Kasumi-1 (cell line): ENCODE data around the gene ATP6V1B1.
A peak's percentile ranks its signal among the peaks of the same experiment; 100 is the strongest.

ENCODE experiments used
- DNase-seq, 2 experiments: peaks; one replicate each; lab custom pipeline; 2025; lab: John Stamatoyannopoulos, UW

Gene ATP6V1B1

DNA sequence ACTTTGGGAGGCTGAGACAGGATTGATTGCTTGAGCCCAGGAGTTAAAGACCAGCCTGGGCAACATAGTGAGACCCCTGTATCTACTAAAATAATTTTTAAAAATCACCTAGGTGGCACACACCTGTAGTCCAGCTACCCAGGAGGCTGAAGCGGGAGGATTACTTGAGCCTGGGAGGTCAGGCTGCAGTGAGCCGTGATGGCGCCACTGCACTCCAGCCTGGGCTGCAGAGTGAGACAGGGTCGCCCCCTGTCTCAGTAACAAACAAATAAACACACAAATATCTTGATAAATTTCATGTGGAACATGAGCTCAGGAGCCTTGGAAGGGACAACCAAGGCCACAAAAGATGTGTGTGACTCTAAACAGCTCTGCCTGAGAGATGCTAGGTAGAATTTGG, 31.0 kb downstream of the ATP6V1B1 start:
- DNase-seq: no peak

DNA sequence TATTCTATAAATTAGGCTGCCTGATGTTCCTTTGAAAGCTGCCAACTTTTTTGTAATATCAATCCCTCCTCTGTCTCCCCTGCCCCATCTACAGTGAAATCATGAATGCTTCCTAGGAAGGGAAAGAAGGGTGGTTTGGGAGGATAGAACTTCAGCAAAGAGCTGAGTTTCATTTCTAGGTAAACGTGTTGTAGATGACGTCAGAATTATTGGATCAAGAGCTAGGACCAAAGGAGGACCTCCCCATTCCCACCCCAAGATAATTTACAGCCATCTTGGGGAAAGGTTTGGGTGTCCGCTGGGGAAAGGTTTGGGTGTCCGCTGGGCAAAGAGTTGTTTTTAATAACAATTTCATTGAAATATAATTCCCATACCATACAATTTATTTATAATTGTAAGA, 31.5 kb downstream of the ATP6V1B1 start:
- DNase-seq: no peak

DNA sequence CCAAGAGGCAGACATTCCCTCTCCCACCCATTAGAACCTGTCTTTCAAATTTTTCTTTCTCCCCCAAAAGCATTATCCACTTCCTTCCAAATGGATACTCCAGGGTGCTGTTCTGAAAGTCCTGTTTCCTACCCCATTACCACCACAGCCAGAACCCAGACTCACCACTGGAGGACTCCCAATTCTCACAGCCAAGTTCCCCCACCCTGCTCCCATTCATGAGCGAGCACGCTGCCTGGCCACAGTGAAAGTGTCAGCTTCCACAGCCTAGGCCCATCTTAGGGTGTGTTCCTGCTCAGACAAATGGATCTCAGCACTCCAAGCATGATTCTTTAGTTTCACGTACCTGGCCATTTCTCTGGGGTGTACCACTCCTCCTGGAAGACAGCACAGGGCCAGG, 38.9 kb downstream of the ATP6V1B1 start:
- DNase-seq: no peak

DNA sequence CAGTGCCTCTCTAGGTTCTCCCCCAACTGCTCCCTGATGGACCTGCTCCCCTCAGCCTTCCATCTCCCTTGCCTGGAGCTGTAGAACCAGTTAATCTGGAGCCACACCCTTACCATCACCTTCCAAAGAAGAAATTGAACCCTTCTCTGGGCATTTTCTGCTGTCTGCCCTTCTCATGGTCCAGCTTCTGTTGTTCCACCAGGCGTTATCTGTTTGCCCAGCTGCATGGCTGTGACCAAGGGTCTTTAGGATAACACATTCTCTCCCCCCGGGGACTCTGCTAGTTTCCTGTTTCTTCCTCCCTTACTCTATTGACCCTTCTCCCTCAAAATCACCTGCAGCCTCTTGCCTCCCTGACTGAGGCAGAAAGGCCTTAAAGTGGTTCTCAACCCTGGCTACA, 39.5 kb downstream of the ATP6V1B1 start:
- DNase-seq: no peak

DNA sequence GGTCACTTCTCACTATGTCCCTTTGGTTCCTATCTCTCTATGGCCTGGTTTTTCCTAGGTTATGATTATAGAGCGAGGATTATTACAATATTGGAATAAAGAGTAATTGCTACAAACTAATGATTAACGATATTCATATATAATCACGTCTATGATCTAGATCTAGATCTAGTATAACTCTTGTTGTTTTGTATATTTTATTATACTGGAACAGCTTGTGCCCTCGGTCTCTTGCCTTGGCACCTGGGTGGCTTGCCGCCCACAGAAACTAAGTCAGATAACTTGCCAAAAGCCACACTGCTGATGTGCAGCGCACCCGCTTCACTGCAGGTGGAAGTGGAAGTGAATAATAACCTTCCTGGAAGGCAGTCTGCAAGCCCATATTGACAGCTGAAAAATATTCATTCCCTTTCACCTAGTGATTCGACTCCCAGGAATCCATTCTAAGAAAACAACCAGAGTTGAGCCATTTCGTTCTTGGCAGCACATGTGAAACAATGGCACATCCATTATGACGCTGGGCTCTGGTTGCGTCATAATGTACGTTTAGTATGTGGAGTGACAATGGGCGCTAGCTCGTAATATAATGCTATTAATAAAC, 42.0 kb downstream of the ATP6V1B1 start:
- no peak for DNase-seq

DNA sequence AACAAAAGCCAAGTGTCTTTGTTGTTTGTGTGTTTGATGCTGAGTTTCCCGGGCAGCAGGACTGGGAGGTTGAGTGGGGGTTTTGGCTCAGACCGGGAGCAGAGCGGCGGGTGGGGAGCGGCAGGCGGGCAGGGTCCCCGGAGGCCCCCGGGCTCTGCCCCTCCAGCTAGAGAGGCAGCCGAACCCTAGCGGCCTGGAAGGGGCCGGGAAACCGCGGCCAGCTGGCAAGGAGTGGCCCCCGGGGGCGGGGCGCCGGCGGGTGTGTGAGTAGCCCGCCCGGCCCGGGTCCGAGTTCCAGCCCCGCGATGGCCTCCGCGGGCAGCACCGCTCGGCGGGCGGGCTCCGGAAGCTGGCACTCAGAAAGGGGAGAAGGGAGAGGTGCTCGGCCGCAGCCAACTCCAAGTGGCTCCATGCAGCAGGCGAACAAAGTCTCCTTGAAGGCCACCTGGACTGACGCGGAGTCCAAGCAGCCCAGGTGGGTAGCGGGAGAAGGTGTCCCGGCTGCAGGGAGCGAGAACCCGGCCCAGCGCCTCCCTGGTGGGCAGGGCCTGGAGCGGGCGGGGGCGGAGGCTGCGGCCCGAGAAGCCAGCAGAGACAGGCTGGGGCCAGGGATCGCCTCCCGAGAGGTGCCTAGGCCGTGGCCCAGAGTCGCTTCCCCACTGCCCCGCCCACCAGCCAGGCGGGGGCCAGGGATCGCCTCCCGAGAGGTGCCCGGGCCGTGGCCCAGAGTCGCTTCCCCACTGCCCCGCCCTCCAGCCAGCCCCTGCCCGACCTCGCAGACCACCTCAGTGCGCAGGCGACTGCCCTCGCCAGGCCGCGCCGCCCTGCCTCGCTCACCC, 42.9 kb downstream of the ATP6V1B1 start, which contains the start of gene ANKRD53:
Gene ANKRD53 (plus strand): TSS at position 290 of the 839 bp plus-strand sequence. CDS start 16 bp downstream, at position 306.
- DNase-seq: no peak

DNA sequence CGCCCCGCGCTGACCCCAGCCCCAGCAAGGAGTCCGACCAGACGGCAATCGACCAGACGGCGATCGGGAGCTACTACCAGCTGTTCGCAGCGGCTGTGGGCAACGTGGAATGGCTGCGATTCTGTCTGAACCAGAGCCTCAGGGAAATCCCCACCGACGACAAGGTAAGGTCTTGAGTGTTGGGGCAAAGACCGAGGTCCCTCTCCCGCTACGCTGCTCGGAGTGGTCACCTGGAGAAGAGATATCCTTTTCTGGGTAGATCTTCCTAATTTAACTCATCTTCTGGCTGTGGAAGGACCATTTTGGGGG, 43.4 kb downstream of the ATP6V1B1 start:
- DNase-seq: no peak

DNA sequence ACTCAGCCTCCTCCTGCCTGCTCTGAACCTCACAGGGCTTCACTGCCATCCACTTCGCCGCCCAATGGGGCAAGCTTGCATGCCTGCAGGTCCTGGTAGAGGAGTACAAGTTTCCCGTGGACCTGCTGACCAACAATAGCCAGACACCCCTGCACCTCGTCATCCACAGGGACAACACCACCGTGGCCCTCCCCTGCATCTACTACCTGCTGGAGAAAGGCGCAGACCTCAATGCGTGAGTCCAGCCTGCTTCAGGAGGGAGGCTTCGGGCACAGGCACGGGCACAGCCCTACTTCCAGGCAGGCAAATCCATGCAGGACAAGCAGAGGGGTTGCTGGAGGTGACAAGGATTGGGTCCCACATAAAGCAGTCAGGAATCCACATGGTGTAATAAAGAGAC, 43.9 kb downstream of the ATP6V1B1 start:
- no peak for DNase-seq

DNA sequence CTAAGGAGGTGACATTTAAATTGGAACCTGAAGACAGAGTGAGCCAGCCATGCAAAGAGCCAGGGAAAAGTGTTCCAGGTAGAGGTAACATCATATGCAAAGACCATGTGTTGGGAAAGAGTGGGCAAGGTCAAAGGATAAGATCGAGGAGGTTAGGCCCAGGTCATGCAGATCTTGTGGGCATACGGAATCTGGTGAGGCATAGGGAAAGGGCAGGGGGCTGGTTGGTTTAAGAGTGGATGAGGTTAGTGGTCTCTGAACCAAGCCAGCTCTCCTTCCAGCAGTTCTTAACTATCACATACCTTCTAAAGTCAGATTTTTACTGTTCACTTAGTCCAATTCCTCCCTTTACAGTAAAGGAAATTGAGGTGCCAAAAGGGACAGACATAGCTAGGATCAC, 45.7 kb downstream of the ATP6V1B1 start:
- DNase-seq: no peak

DNA sequence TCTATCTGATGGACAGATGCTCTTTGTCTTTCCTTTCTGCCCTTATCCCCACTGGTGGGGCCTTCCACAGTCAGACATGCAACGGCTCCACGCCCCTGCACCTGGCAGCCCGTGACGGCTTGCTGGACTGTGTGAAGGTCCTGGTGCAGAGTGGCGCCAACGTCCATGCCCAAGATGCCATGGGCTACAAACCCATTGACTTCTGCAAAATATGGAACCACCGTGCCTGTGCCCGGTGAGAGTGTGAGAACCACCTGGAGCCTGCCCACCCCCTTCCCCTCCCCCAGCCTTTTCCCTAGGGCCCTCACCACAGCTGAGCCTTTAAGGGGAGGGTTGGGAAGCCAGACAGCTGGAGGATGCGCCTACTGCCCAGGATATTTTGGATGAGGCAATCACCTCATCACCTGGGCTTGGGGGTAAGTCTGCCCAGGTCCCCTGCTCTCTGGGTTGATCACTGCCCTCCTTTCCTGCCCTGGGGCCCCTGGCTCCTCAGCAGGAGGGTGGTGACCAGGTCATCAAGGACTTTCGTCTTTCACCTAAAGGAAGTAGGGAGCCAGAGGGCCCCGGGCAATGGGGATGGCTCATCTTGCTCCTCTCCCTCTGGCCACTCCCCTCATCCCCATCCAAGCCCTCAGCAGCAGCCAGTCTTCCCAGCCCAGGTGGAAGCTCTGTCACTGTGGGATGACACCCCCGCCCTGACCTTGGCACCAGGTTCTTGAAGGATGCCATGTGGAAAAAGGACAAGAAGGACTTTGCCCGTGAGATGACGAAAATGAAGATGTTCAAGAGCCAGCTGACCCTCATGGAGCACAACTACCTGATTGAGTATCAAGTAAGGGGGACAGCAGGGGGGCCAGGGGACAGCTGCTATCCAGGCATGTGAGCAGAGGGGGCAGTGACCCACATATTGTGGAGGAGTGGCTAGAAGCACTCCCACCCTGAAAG, 46.4 kb downstream of the ATP6V1B1 start:
- DNase-seq: no peak

DNA sequence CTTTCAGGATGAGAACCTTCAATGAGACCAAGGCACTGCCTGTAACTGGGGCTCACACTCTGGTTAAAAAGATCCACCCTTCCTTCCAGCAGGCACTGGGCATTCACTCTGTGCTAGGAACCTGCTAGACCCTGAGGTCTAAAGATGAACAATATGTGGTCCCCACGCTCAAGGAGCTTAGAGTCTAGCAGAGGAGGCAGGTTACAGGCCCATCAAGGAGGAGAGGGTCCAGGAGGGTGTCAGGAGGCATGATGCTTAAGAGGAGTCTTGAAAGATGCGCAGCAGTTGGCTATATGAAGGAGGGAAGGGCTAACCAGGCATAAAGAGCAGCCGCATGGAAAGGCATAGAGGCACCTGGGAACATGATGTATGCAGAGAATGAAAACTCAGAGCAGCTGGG, 47.3 kb downstream of the ATP6V1B1 start:
- no peak for DNase-seq

DNA sequence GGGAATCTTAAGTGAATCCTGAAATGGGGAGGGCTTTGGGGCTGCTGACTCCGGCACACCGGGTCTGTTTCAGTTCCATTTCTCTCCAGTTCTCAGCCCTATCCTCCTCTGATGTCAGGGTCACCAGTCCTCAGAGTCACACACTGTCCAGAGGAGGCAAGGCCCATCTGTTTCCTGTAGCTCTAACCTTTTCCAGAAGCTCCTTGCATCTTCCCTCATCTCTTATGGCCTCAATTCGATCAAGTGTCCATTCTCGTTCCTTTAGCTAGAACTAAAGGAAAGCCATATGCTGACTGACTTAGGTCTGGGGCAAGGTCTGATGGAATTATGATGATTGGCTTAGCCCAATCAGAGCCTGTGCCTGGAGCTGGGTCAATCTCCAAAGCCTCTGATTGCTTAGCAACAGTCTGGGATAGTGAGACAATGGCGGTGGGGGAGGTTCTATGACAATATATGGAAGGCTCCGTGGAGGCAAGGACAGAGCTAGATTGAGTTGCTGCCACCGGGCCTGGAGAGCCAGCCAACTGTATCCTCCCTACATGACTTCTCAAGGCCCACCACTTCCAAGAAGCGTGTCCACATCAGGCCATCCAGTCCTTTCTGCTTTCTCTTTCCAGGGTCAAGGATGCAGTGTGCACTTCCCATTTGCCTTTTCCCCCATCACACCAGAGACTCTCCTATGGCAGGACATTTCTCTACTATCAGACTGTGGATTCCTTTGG, 48.0 kb downstream of the ATP6V1B1 start:
- DNase-seq: no peak

DNA sequence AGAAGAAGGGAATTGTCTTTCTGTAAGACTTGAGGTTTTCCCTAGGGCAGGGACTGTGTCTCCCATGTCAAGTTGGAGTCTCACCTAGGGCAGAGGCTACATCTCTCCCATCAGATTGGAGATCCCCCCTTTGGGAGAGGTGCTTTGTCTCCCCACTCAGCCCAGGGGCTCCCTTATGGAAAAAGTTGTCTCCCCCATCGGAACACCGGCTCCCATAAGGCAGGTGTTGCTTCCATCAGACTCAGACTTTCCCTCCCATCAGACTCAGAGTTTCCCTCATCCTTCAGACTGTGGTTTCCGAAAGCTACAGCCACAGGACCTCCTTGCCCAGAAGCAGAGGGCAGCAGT, 48.5 kb downstream of the ATP6V1B1 start:
- no peak for DNase-seq

DNA sequence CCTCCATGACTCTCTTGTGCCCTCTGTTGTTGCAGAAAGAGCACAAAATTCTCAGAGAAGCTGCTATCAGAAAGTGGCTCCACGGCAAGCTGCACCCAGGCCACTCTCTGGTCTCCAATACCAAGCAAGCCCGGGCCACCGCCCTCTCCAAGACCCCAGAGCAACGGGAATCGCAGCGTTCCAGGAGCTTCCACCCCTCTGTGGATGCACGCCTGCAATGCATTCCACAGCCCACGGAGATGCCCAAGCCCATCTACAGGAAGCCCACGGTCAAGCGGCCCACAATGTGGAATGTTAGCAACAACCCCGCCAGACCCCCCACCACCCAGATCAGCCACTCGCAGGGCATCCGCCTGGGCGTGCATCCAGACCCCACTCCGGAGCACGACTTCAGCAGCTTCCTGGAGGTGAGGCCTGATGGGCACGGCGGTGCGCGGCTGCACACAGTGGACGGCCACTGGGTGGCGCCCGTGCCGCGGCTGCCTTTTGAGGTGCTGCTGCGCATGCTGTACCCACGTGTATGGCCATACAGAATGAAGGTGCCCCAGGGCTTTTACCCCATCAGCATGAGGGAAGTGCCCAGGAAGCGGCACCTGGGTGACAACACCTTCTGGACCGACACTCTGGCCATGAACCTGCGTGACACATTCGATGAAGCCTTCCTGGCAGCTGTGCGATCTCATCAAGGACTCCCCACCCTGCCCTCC, 49.0 kb downstream of the ATP6V1B1 start:
- DNase-seq: peak; percentile 32 to 33

DNA sequence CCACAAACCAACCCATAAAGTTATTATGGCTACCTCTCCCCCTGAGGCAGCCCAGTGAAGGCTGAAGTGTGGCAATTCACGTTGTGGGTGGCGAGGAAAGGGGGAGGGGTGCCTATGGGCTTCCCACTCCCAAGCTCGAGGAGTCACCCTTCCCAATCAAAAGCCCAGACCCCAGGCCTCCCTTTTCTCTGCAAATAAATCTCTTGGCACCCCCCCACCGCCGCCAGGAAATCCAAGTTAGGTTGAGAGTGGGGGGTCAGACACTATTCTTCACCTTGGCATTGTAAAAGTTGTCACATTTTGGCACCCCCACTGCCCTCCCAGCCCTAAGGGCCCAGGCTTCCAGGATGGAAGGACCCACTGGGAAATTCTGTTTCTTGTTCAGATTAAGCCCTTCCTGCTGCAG, 49.6 kb downstream of the ATP6V1B1 start:
- no peak for DNase-seq

DNA sequence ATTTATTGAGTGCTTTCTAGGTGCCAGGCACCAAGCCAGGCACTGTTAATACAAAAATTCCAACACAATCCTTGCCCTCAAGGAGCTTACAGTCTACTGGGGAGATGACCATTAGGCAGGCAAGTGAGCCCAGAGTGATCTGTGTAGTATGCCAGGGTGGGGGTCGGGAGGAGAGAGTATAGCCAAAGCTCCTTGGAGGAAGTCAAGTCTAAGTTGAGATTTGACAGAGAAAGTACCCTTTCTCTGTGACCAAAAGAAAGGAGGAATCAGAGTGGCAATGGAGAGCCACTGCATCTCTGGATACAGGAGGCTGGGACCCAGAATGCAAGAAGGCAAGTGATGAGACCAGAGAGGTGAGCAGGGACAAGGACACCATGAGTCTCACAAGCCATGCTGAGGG, 50.3 kb downstream of the ATP6V1B1 start:
- DNase-seq: no peak

DNA sequence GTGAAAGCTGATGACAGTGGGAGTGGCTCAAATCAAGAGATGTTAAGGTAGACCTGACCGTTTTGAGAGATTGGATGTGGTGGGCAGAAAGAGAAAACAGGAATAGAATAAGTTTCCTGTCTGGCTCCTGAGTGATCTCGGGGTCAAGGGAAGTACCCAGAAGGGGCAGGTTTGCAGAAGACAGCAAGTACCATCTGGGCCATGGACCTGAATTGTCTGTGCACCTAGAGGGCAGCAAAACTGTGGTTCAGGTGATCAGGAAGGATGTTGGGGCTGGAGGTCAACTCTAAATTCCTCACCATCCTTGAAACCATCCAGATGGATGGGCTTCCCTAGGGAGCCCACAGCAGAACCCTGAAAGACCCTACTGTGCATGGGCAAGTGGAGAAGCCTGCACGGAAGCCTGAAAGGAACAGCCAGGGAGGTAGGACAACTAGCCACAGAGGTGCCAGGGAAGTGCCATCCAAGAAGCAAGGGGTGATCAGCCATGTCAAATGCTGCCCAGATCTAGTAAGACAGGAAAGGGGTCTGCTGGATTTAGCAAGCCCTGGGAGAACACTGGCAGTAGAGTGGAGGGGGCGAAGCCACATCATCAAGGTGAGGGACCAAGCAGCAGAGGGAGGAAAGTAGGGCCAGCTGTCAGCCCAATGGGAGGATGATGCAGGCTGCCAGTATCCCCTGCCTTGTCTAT, 50.9 kb downstream of the ATP6V1B1 start:
- no peak for DNase-seq

DNA sequence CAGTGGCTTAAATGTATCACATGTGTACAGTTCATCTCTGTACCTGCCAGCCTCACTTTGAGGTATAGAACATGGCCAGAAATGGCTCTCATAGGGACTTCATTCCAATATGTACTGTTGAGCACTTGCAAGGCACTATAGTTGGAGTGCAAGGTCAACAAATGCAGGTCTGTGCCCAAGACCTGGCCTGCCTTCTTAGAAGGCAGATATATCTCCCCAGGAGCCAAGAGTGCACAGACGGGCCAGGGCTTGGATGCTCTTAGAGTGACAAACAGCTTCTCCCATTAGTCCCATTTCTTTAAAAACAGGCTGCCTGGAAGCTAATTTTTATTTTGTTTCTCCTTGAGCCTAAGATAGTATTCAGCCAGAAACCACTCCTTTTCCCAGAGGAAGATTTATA, 51.7 kb downstream of the ATP6V1B1 start:
- DNase-seq: no peak

DNA sequence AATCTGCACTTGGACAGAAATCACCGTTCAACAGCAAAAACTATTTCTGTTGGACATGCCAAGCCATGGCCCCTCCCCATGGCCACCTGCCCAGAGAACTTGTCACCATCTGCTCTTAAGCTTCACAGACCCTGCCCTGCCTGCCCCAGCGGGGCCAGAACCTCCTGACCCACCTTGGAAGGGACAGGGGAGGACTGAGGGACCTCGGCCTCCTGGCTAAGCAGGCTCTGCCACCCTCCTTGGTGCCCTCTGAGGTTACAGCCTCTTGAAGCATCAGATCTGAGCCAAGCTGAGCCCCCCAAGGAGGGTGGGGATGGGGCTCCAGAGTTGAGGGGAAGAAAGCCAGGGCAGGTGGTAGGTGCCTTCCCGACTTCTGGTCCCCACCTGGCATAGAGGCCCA, 52.5 kb downstream of the ATP6V1B1 start:
- DNase-seq: no peak

DNA sequence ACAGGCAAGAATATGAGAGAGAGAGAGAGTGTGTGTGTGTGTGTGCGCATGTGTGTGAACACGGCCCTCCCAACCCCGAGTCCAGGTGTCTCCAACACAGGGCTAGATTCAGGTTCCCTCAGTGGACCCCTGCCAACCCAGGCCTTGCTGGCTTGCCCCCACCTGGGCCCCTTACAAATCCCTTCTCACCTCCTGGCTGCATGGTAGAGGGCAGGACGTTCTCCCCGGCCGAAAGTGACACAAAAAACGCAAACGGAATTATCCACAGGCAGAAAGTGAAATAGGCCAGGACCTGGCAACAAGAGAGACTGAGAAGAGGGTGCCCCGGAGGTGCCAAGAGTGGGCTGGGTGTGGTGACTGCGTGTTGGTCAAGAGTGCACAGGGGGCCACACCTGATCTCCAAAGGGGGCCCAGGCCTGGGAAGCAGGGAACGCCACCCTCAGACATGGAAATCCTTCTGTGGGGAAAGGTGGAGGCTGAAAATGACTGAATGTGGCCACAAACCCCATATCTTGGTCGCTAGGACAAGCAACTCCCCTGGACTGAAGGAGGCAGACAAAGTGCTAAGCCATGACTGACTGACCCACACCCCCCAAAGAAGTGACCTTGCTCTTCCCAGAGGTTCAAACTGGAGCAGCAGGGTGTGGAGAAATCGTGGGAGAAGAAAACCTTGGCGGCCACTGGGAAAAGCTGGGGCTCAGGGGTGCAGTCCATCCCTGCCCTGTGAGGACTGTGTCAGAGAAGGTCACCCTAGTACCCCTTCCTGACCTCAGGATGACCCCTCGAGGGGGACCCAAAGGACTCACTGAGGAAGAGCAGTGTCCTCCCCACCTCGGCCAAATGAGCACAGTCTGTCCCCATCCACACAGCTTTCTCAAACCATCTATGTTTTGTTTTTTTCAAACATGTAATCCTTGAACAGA, 53.3 kb downstream of the ATP6V1B1 start:
- no peak for DNase-seq
